HCT116 (cell line): ENCODE results near the gene TEX2. TPM values are rescaled to one million over a fixed set of nuclear protein-coding genes. Genes with fewer than 3 reads are reported as not detected.

Source experiments
- CBX3 ChIP-seq: IDR thresholded peaks from 2 replicates; pipeline ENCODE4 v1.6.1; 2012; ENCODE audit warnings: low read depth
- EGR1 ChIP-seq: IDR thresholded peaks from 2 replicates; pipeline ENCODE4 v1.6.1; 2012; ENCODE audit warnings: low read depth
- FOSL1 ChIP-seq: IDR thresholded peaks from 2 replicates; pipeline ENCODE4 v1.6.1; 2012; ENCODE audit warnings: low read depth
- POLR2A ChIP-seq: IDR thresholded peaks from 2 replicates; pipeline ENCODE4 v1.7.0; 2011; ENCODE audit warnings: borderline replicate concordance; ENCODE audit not compliant: insufficient read depth, insufficient read length; ENCODE audit errors: extremely low read depth
- POLR2AphosphoS5 ChIP-seq: IDR thresholded peaks from 2 replicates; pipeline ENCODE4 v1.6.1; 2011; ENCODE audit warnings: mild to moderate bottlenecking, low read depth, low read length, moderate library complexity
- SIN3A ChIP-seq: IDR thresholded peaks from 2 replicates; pipeline ENCODE4 v1.6.1; 2012; ENCODE audit warnings: low read depth
- SP1 ChIP-seq: IDR thresholded peaks from 2 replicates; pipeline ENCODE4 v1.6.1; 2012; ENCODE audit warnings: low read depth
- total RNA-seq: library from RNA; stranded (reverse); gene quantifications from one replicate; pipeline ENCODE4 v1.2.1, GENCODE V29; 2021; ENCODE audit not compliant: unreplicated experiment
- TF ChIP-seq, protein P1 (sequence below): IDR thresholded peaks from 2 replicates; pipeline ENCODE4 v1.6.1; 2012
- TF ChIP-seq, protein P2 (sequence below): IDR thresholded peaks from 2 replicates; pipeline ENCODE4 v1.6.1; 2011; ENCODE audit warnings: mild to moderate bottlenecking, low read length, moderate library complexity; ENCODE audit not compliant: insufficient replicate concordance; ENCODE audit errors: extremely low read depth

Gene TEX2
- total RNA-seq, 1 experiment from 2014 or later, result 24.6 TPM

- TF ChIP-seq EGR1 (no peak), POLR2A (peak; percentile 98), SIN3A (peak; percentile 10), CBX3 (peak; percentile 36), SP1 (peak; percentile 8; the same call in 1 of the 2 replicates), FOSL1 (no peak), POLR2AphosphoS5 (peak; percentile 89)
- TF ChIP-seq, protein P1, sequence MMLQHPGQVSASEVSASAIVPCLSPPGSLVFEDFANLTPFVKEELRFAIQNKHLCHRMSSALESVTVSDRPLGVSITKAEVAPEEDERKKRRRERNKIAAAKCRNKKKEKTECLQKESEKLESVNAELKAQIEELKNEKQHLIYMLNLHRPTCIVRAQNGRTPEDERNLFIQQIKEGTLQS, result no peak; the same call in 1 of the 2 replicates
- TF ChIP-seq, protein P2, sequence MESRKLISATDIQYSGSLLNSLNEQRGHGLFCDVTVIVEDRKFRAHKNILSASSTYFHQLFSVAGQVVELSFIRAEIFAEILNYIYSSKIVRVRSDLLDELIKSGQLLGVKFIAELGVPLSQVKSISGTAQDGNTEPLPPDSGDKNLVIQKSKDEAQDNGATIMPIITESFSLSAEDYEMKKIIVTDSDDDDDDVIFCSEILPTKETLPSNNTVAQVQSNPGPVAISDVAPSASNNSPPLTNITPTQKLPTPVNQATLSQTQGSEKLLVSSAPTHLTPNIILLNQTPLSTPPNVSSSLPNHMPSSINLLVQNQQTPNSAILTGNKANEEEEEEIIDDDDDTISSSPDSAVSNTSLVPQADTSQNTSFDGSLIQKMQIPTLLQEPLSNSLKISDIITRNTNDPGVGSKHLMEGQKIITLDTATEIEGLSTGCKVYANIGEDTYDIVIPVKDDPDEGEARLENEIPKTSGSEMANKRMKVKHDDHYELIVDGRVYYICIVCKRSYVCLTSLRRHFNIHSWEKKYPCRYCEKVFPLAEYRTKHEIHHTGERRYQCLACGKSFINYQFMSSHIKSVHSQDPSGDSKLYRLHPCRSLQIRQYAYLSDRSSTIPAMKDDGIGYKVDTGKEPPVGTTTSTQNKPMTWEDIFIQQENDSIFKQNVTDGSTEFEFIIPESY, result peak; percentile 16
- TF ChIP-seq, all 23 proteins: peak for 9
These were observed 115.7 kb downstream of the TEX2 start (continued) for GRCh38 chr17:64147110-64148016.
